ENCODE results near the gene BTG2. TPM values are rescaled to one million over a fixed set of nuclear protein-coding genes. Genes with fewer than 3 reads are reported as not detected.

The BTG2 gene
- total RNA-seq, 4 donors from 2014 or later, result 41.9 to 82.1 (median 51.9) TPM

GRCh38 chr1:203318229-203318517 lies 12.9 kb downstream of the BTG2 start:
- Histone ChIP-seq H3K9me3 (no peaks in the 10 kb centered on the region), H3K4me1 (peaks cover 43 to 52% of the 10 kb centered on the region in 2 donors), H3K4me3 (replicated peaks in 1 of 3) (no peak overlapping the region), H3K36me3 (no peaks in the 10 kb centered on the region), H3K27me3 (no peaks in the 10 kb centered on the region), H3K27ac (peak overlapping the region; percentile 48 to 63 (median 62))
- intact Hi-C loops (cut with DNase I), result no loop called here
- WGBS, 2 donors, result 94% methylated on average over 1 of the region's 1 CpG
- TF ChIP-seq POLR2A (IDR thresholded peaks at IDR 0.05) (no peak), CTCF (IDR thresholded peaks at IDR 0.05) (no peak)
- DNase-seq, result no peak

- H3K27me3 ChIP-seq, result no peaks in the 10 kb centered on the region
- H3K4me3 ChIP-seq (replicated peaks in 1 of 3), result no peak overlapping the region
- DNase-seq, result peak; percentile 40 to 50
- no peaks in the 10 kb centered on the region for H3K9me3 ChIP-seq
- 52 to 60% methylated on average over 6 of the region's 6 CpGs for WGBS, 2 donors
- peaks cover 69 to 77% of the 10 kb centered on the region in 2 donors for H3K4me1 ChIP-seq
- H3K36me3 ChIP-seq, result no peaks in the 10 kb centered on the region
- intact Hi-C loops (cut with DNase I), result no loop called here
- TF ChIP-seq CTCF (IDR thresholded peaks at IDR 0.05) (no peak), POLR2A (IDR thresholded peaks at IDR 0.05) (no peak)
- peak overlapping the region in 2 of 3 donors; percentile 51 to 97 for H3K27ac ChIP-seq
Measured at GRCh38 chr1:203320591-203321272, 15.4 kb downstream of the BTG2 start.

GRCh38 chr1:203321273-203322052 lies 16.1 kb downstream of the BTG2 start:
- H3K27me3 ChIP-seq, result no peaks in the 10 kb centered on the region
- DNase-seq, result no peak
- TF ChIP-seq CTCF (IDR thresholded peaks at IDR 0.05) (no peak), POLR2A (IDR thresholded peaks at IDR 0.05) (no peak)
- H3K4me3 ChIP-seq (replicated peaks in 1 of 3), result no peak overlapping the region
- intact Hi-C loops (cut with DNase I), result no loop called here
- peaks cover 73 to 77% of the 10 kb centered on the region in 2 donors for H3K4me1 ChIP-seq
- H3K36me3 ChIP-seq, result no peaks in the 10 kb centered on the region
- H3K9me3 ChIP-seq, result no peaks in the 10 kb centered on the region
- 85 to 88% methylated on average over 6 of the region's 6 CpGs for WGBS, 2 donors
- H3K27ac ChIP-seq, result peak overlapping the region; percentile 33 to 97 (median 93)

- TF ChIP-seq POLR2A (IDR thresholded peaks at IDR 0.05), result peak in 1 of 2 donors; percentile 9
- TF ChIP-seq CTCF (IDR thresholded peaks at IDR 0.05), result no peak
- Histone ChIP-seq H3K36me3 (no peaks in the 10 kb centered on the region), H3K27me3 (no peaks in the 10 kb centered on the region), H3K9me3 (no peaks in the 10 kb centered on the region), H3K4me1 (peaks cover 69 to 74% of the 10 kb centered on the region in 2 donors), H3K4me3 (replicated peaks in 1 of 3) (no peak overlapping the region), H3K27ac (peak overlapping the region; percentile 85 to 97 (median 93))
- intact Hi-C loops (cut with DNase I), result no loop called here
- DNase-seq, result peak in 1 of 2 donors; percentile 21
Measured at GRCh38 chr1:203322500-203323179, 17.3 kb downstream of the BTG2 start.

Measured in thyroid gland (tissue), 4 donors.